HUDEP-2 (cell line): ENCODE results near the gene ACKR2.
"Not testable (repeated sequence)": the region's sequence is repeated elsewhere in the genome, so short reads cannot be mapped to it uniquely, and the experiment has no call there.

Experiments used
- DNase-seq, 76 experiments: peaks; one replicate each; lab custom pipeline; 2025; ENCODE audit not compliant: unreplicated experiment in 76 of 76; lab: John Stamatoyannopoulos, UW

ACKR2 gene

GRCh38 chr3:42883251-42883930 lies 74.1 kb downstream of the ACKR2 start:
- not testable (repeated sequence) for DNase-seq

DNA sequence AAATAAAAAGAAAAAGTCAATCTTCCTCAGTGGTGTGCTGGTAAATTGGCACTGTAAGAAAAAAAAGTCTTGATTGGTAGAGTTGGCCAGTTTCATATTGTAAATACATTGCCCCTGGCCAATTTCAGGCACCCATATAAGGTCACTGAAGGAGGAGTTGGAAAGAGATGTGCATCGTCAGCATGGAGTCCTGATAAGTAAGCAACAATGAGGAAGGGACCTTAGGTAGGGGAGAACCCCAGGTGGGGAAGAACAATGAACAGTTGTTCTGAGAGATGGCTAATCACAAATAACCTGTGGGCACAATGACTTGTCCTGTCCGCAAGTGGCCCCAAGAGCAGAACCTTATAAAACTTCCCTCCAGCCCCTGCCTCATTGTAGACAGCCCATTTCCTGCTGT lies 75.1 kb downstream of the ACKR2 start:
- DNase-seq = no peak

GRCh38 chr3:42886294-42886822 lies 77.1 kb downstream of the ACKR2 start:
- DNase-seq = no peak

DNA sequence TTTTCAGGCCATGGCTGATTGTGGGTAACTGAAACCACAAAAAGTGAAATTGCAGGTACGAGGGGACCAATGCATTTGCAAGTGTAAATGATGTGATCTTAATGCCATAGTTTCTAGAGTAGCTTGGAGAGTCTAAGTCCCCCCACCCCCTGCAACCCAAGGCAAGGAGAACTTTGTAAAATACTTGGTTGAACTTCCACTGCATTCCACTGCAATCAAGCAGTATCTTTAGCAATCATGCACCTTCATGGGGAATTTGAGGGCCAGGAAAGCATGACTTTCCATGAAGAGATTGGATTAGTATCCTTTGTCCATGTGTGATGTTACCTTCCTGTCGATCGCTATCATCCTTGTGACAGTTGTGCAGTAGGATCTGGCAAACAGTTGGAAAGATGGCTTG lies 77.8 kb downstream of the ACKR2 start:
- no peak for DNase-seq

GRCh38 chr3:42891042-42891441 lies 81.8 kb downstream of the ACKR2 start:
- DNase-seq = no peak

- no peak for DNase-seq
These were observed 82.9 kb downstream of the ACKR2 start for GRCh38 chr3:42892169-42892568.

- DNase-seq = no peak
These were observed 83.6 kb downstream of the ACKR2 start for GRCh38 chr3:42892807-42893206.

GRCh38 chr3:42894698-42895579 lies 85.7 kb downstream of the ACKR2 start:
- peak in 4 of 76 experiments; percentile 7 to 28 (median 22) for DNase-seq

DNA sequence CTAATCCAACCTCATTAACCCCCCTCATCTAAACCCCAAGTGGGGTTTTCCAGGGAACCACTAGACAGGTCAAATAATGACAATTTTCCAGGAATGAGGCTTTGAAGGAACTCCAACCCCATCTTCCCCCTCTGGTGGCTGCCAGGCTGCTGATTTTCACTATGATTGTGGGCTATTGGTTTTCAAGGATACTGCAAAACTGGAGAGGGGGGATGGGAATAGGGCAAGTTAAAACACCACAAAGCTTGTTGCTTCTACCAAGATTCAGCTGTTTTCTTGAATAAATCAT lies 86.3 kb downstream of the ACKR2 start:
- DNase-seq = no peak

GRCh38 chr3:42898896-42899675 lies 89.8 kb downstream of the ACKR2 start:
- no peak for DNase-seq

DNA sequence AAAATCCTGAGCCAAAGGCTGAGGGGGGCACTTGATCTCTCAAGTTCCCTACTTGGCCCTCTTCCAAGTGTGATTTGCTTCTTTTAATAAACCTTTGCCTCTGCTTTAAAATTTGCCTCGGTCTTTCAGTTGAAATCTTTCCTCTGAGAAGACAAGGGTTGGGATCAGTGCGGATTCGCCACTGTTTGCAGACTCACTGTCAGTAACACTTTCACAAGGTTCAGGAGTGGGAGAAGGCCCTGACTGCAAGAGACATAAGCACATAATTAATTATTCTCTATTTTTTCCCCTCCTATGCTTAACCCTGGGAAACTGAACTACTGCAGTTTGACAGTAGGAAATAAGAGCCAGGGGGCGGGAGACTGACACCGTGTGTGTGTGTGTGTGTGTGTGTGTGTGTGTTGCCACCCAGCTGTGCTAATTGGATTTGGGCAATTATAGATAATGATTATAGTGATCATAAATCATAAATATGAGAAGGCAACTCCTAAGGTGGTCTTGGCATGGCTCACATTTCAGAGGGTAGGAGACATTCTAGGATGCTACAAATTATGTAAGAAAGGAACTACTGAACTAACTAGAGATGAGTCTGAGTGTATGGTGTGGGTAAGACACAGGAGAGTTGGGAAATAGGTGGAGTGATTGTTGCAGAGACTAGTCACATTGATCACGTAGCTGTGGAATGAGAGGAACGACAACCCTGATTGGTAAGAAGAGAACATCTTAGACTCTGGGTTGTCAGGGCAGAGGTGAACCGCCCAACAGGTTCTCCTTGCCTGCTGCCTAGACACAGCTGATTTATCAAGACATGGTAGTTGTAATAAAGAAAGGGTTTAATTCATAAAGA lies 91.2 kb downstream of the ACKR2 start:
- DNase-seq = no peak

GRCh38 chr3:42901073-42901415 lies 91.8 kb downstream of the ACKR2 start:
- DNase-seq = peak in 23 of 76 experiments; percentile 2 to 60 (median 19)

- DNase-seq = peak in 11 of 76 experiments; percentile 0 to 53 (median 15)
These were observed 93.0 kb downstream of the ACKR2 start for GRCh38 chr3:42902257-42902656.

- no peak for DNase-seq
These were observed 94.8 kb downstream of the ACKR2 start for GRCh38 chr3:42904076-42904475.

DNA sequence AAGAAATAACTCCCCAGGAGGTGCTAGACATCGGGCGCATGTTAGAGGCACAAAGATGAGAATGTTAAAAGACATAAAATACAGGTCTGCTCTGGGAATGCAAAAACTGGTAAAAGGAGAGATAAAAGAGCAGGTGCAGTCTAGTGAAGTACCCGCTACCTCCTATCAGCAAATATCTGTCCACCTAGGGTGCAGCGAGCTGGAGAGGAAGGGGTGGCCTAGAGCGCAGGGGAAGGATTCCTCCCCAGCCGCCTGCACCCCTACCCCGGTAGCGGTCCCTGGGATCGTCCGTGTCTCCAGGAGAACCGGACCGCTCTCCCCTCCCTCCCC lies 96.5 kb downstream of the ACKR2 start:
- no peak for DNase-seq

- DNase-seq = no peak
These were observed 97.0 kb downstream of the ACKR2 start, which contains the start of gene ZNF662 for GRCh38 chr3:42906070-42906847. ZNF662 (plus strand) TSS chr3:42906142; CDS start chr3:42908115, 1,973 bp downstream.

GRCh38 chr3:42906848-42907183 lies 97.6 kb downstream of the ACKR2 start:
- DNase-seq = no peak

DNA sequence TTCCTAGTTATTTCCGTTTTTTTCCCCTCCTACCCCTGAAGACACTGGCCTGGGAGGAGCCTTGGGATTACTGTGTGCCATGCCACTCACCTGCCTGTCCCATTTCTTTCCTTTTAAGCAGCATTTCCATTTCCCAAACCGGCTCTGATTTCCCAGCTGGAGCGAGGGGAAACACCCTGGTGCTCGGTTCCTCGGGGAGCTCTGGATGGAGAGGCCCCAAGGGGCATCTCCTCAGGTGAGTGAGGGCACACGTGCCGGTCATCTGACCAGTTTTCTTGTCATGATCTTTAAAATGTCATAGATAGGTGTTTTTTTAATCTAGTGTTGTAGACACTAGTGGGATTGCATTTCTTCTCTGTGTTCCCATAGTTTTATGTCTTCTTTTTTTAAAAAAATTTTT lies 99.4 kb downstream of the ACKR2 start:
- no peak for DNase-seq

DNA sequence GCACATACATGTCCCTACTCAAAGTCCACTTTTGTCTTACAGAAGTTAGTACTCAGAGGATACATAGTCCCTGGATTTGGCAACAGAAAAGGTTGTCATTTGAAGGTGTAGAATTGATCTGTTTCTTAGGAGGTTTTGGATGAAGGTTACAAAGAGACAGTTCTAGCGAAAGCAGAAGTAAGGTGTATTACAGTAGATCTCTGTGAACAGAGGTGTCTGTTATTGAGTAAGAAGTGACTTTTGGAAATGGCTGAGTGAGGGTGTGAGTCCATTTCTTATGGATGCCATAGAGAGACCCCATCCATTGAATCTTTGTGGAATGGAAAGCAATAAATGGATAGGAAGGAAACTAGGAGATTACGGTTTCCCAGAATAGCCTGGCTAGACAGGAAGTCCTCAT lies 102.3 kb downstream of the ACKR2 start:
- DNase-seq = no peak
